HG03135 (cell line): ENCODE data around the gene PPM1L.
A peak's percentile ranks its signal among the peaks of the same experiment; 100 is the strongest.
"Not testable (repeated sequence)": the region's sequence is repeated elsewhere in the genome, so short reads cannot be mapped to it uniquely, and the experiment has no call there.

Experiments
- ATAC-seq: cut with Tn5 transposase; IDR thresholded peaks from one replicate; pipeline ENCODE4 v1.9.1; 2021; ENCODE audit warnings: mild to moderate bottlenecking, moderate library complexity; ENCODE audit not compliant: unreplicated experiment

The PPM1L gene

DNA sequence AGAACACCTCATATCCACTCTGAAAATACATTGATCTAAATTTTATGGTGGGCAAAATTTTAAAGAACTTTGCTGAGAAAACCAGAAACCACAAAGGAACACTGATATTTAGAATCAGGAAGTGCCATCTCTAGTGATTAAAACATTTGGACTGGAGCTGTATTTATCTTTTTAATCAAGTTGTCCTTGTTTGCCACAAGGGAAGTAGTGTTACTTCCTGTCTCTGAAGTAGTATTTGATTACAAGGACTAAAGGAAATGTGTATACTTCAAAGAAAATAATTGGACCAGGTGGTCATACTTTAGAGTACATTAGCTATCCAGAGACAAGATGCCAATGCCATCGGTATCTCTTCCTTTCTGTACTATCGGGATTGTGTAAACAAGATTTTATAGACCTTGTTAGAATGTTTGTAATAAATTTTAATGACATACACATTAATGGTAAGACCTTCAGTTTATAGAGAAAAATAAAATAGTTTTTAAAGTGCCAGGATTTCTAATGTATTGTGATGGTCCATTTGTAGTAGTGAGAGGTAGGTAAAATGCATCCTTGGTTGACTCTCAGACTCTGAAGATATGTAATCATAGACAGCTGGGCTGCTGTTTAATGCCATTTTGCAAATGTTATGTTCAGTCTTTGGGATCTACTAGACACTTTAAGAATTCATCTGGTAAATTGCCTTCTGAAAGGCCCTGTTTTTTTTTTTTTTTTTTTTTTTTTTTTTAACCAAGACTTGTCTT lies 217.2 kb downstream of the PPM1L start:
- no peak for ATAC-seq

DNA sequence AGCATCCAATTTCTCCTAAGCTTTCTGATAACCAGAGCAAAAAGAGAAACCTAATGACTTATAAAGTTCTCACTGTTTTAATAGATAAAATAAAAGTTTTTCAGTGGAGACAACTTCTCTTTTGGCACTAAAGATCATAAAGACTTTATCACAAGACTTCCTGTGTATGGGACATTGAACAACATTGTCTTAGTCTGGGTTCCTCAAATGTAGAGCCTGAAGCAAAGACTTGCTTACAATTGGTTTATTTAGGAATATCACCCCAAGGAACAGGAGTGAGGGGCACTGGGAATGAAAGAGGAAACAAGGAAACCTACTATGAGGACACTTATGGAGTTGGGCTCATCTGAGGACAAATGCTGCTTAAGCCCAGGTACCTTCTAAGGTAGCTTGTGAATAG lies 221.7 kb downstream of the PPM1L start:
- ATAC-seq, result no peak

DNA sequence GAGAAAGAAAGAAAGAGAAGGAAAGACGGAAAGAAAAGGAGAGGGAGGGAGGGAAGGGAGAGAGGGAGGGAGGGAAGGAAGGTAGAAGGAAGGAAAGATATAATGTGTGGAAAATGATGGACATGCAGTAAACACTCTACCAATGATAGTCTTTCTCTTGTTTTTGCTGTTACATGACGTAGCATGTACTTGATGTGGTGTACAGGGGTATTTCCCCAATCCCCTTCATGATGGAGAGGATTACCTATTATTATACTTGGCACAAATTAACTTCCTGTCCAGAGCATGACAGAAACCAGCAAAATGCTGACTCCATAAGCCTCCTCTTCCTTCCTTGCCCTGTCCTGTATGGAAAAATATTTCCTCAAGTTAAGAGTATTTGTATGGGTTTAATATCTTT lies 224.7 kb downstream of the PPM1L start:
- peak; percentile 70 for ATAC-seq

DNA sequence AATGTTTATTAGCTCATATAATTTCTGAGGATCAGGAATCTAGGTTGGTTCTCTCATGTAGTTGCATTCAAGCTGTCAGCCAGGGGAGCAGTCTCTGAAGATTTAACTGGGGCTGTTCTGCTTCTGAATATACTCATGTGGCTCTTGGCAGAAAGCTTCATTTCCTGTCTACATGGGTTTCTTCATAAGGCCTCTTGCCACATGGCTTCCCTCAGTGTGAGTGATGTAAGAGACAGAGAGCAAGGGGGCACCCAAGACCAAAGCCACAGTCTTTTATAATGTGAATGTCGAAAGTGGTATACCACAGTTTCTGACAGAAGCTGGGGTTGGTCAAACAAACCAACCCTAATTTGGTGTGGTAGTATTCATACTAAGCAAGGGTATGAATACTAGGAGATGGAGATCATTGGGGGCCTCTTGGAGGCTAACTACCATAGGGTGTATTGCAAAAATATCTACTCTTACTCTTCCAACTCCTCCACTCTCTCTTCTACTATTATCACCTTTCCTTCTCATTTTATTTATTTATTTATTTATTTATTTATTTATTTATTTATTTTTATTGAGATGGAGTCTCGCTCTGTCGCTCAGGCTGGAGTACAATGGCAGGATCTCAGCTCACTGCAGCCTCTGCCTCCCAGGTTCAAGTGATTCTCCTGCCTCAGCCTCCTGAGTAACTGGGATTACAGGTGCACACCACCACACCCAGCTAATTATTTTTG lies 225.3 kb downstream of the PPM1L start:
- ATAC-seq, result peak; percentile 88

- ATAC-seq, result no peak
Observed at GRCh38 chr3:160982491-160982890, 226.5 kb downstream of the PPM1L start.

- not testable (repeated sequence) for ATAC-seq
Observed at GRCh38 chr3:160983900-160984299, 227.9 kb downstream of the PPM1L start.

DNA sequence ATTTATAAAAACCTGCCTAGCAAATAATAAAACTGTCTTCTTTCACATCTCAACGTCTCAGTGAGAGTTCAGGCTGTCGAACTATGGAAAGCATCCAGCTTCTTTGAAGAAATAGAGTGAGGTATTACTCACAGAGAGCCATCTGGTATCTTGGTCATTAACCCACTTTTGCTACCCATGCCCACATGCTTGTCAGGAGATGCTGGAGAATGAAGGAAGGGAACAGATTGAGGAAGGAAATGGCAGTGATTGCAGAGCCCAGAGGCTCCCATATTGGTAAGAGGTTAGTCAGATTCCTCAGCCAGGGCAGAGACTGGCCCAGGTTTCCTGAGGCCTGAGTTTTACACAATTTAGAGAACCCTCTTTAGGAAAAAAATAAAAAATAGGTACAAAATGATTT lies 230.0 kb downstream of the PPM1L start:
- ATAC-seq, result no peak

DNA sequence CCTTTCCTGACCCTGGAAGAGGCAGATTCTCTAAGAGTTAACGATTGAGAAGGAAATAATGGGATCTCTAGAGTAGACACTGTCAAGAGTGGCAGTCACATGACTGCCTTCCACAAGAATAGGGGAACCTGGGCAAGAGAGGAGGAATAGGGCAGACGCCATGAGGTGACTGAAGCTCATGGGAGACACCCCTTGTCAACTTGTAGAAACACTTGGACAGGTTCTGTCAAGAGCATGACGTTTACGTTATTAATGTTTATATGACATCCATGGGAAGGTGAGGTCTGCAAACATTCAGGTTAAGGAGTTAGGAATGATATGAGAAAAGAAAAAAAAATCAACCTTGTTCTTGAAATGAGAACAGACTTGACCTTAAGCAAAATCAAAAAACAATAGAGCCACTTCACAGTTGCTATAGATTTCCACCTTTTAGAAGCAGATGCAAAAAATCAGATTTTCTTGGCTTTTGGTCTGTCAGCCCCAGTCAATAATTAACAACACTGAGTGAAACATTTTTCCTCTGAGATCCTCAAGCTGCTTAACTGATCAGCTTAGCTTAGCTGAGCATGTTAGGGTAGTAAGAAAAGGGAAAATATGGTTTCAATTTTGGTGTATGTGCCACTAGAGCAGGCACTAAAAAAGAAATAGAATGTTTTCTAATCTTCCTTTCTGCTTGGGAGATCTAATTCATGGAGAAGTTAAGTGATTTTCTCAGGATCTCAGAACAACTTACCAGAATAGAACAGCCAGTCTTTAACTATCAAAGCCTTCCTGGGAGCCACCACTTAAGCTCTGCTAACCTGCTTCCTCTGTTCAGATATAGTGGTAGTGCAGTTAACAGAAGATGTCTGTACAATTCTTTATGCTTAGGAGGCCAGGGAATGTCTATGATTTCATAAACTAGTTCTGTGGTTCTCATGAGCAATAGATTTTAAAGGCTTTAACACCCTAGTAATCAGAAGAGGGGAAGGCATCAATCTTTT lies 232.2 kb downstream of the PPM1L start:
- ATAC-seq, result no peak

DNA sequence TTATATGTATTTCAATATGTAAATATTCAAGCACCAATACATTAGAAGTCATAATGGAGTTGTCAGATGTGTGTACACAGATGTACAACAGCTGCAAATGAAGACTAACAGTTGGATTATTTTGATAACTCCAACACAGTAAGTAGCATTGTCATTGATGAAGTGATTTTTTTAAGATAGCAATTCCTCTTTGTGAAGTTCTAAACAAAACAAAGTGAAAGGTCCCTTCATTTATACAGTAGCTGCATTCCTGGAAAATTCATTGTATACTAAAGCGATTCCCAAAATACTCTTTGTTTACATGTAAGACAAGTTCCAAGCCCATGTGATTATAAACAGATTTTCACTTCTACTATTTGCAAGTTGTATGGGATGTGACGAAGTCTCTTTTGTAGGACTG lies 234.4 kb downstream of the PPM1L start:
- no peak for ATAC-seq

GRCh38 chr3:160992712-160993111 lies 236.7 kb downstream of the PPM1L start:
- no peak for ATAC-seq

- no peak for ATAC-seq
Observed at GRCh38 chr3:160996811-160997210, 240.8 kb downstream of the PPM1L start.

DNA sequence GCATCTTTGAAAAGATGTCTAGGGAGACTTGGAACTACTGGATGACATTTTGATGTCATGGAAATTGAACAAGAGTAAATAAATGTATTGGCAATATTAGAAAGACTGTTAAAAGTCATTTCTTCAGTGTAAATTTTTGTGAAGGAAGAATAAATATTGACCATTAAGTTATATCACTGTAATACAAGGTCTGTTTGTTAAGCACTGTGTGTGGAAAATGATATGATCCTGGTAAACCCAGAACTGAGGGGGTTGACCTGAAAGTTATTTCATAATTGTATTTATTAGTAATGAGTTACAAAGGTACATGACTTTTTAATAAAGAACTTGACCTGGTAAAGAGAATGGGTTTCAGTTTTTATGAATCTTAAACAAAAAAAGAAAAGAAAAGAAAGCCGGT lies 242.6 kb downstream of the PPM1L start:
- no peak for ATAC-seq

GRCh38 chr3:160999274-160999673 lies 243.2 kb downstream of the PPM1L start:
- no peak for ATAC-seq

GRCh38 chr3:161008086-161008485 lies 252.1 kb downstream of the PPM1L start:
- no peak for ATAC-seq

DNA sequence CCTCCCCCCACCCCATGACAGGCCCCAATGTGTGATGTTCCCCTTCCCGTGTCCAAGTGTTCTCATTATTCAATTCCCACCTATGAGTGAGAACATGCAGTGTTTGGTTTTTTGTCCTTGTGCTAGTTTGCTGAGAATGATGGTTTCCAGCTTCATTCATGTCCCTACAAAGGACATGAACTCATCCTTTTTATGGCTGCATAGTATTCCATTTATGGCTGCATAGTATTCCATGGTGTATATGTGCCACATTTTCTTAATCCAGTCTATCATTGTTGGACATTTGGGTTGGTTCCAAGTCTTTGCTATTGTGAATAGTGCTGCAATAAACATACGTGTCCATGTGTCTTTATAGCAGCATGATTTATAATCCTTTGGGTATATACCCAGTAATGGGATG lies 254.1 kb downstream of the PPM1L start:
- not testable (repeated sequence) for ATAC-seq

GRCh38 chr3:161014843-161015749 lies 259.1 kb downstream of the PPM1L start:
- no peak for ATAC-seq

GRCh38 chr3:161016417-161017313 lies 260.6 kb downstream of the PPM1L start:
- ATAC-seq, result no peak

DNA sequence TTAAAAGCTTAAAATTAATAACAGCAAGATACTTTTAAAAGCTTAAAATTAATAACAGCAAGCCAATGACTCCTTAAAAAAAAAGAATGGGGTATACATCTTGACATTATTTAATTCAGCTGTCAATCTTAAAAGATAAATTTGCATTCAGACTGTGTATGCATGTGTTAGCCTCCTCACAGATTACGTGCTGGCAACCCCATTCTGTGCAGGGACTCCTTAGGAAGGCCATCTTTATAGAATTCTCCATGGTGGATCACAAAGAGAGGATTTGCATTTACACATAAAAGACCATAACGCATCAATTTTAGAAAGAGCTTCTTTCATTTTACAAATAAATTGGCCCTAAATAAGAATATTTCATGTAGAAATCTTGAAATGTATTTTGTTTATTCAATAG lies 261.9 kb downstream of the PPM1L start:
- ATAC-seq, result no peak

DNA sequence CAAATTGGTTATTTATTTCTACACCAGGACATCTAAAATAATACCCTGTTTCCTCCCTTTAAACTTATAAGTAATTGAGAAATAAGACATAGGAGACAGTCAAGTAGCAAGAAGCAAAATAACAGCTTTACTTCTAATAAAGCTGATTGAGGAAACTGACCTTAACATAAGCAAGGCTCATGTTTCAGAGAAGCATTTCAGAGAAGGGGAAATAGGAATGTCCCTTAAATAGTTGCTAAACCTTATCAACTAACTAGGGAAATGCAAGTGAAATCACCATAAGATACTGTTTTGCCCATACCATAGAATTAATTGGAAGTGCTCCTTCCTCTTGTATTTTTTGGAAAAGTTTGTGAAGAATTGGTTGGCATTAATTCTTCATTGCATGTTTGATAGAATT lies 264.2 kb downstream of the PPM1L start:
- ATAC-seq, result no peak
